Keratinocyte (primary cell): Measurements from ENCODE around the gene ACYP1. TPM values are rescaled to one million over a fixed set of nuclear protein-coding genes. Genes with fewer than 3 reads are reported as not detected.

Source experiments
- DNase-seq: peaks from one replicate; pipeline ENCODE4 v3.0.0-alpha.2; 2011; ENCODE audit warnings: low read depth, missing footprints, low spot score
- FAIRE-seq: peaks from 2 replicates; lab custom pipeline; 2011; peaks lifted over from hg19 to GRCh38; lab: Jason Lieb, UNC
- H2AFZ ChIP-seq: 2 replicates; pipeline ENCODE4 v1.6.0; 2012; ENCODE audit warnings: low read length, control low read depth, inconsistent platforms; ENCODE audit not compliant: control insufficient read depth
- H3K27ac ChIP-seq: 2 replicates; pipeline ENCODE4 v1.5.1; 2011; ENCODE audit warnings: low read length; ENCODE audit not compliant: control insufficient read depth, insufficient read depth
- H3K27me3 ChIP-seq: 3 replicates; pipeline ENCODE4 v1.6.0; 2011; ENCODE audit warnings: low read length; ENCODE audit not compliant: control insufficient read depth, insufficient read depth; ENCODE audit errors: extremely low read depth
- H3K36me3 ChIP-seq, 2 experiments: 2 replicates in 1 of 2; 3 replicates in 1 of 2; pipeline ENCODE4 v1.5.1; 2011; ENCODE audit warnings: low read length in 2 of 2, mild to moderate bottlenecking in 1 of 2; ENCODE audit not compliant: control insufficient read depth in 2 of 2, insufficient read depth in 2 of 2; ENCODE audit errors: extremely low read depth in 1 of 2
- H3K4me1 ChIP-seq: 3 replicates; pipeline ENCODE4 v1.5.1; 2011; ENCODE audit warnings: low read length; ENCODE audit not compliant: control insufficient read depth, insufficient read depth; ENCODE audit errors: extremely low read depth
- H3K4me2 ChIP-seq: 3 replicates; pipeline ENCODE4 v1.6.0; 2011; ENCODE audit warnings: low read depth, low read length; ENCODE audit not compliant: control insufficient read depth, insufficient read depth; ENCODE audit errors: extremely low read depth
- H3K4me3 ChIP-seq, 3 experiments: fragments of 200-600 bp in 1 of 3; sonication (generic) in 1 of 3; 2 replicates in 2 of 3; 3 replicates in 1 of 3; pipeline ENCODE4 v1.5.1; 2011 to 2016; ENCODE audit warnings: low read length in 3 of 3, mild to moderate bottlenecking in 3 of 3, control low read depth in 2 of 3, inconsistent platforms in 1 of 3, low read depth in 1 of 3, mixed read lengths in 1 of 3, mixed run types in 1 of 3, moderate library complexity in 1 of 3; ENCODE audit not compliant: control insufficient read depth in 2 of 3, insufficient read depth in 2 of 3; ENCODE audit errors: extremely low read depth in 1 of 3
- H3K79me2 ChIP-seq: 2 replicates; pipeline ENCODE4 v1.6.0; 2012; ENCODE audit warnings: low read length; ENCODE audit not compliant: control insufficient read depth, insufficient read depth
- H3K9ac ChIP-seq: 3 replicates; pipeline ENCODE4 v1.6.0; 2011; ENCODE audit warnings: low read length; ENCODE audit not compliant: control insufficient read depth, insufficient read depth; ENCODE audit errors: extremely low read depth
- H3K9me1 ChIP-seq: 3 replicates; pipeline ENCODE4 v1.6.0; 2011; ENCODE audit warnings: low read length; ENCODE audit not compliant: control insufficient read depth, insufficient read depth; ENCODE audit errors: extremely low read depth
- H3K9me3 ChIP-seq: 2 replicates; pipeline ENCODE4 v1.5.1; 2012; ENCODE audit warnings: low read depth, low read length; ENCODE audit not compliant: control insufficient read depth
- H4K20me1 ChIP-seq: 3 replicates; pipeline ENCODE4 v1.6.0; 2011; ENCODE audit warnings: low read length; ENCODE audit not compliant: control insufficient read depth, insufficient read depth; ENCODE audit errors: extremely low read depth
- EZH2 ChIP-seq: IDR thresholded peaks from one replicate; pipeline ENCODE4 v1.6.1; 2012; ENCODE audit warnings: inconsistent platforms, mild to moderate bottlenecking, low read length, moderate library complexity
- dilution Hi-C: fragments of 300-500 bp; cut with MboI; formaldehyde crosslinking; loops from one replicate; pipeline ENCODE4 v1.7.0; 2020; ENCODE audit warnings: low sequenced_read_pairs; ENCODE audit not compliant: extremely low pct_ligation_motif_present
- polyA plus RNA-seq, 5 experiments: library from polyadenylated mRNA; depleted of rRNA in 3 of 5; stranded (reverse) in 3 of 5; stranded (forward) in 1 of 5; unstranded in 1 of 5; fragments of >200 nt; gene quantifications; 1 replicate in 1 of 5; 2 replicates in 3 of 5; 3 replicates in 1 of 5; pipeline versions ENCODE4 v1.2.1 to v1.2.3, GENCODE V29; 2011 to 2012; ENCODE audit warnings: missing spikeins in 2 of 5, low read depth in 1 of 5, low replicate concordance in 1 of 5
- TF ChIP-seq, protein P1 (sequence below), 3 experiments: IDR thresholded peaks in 1 of 3; conservative IDR thresholded peaks in 1 of 3; optimal IDR thresholded peaks in 1 of 3; 2 replicates in 2 of 3; 3 replicates in 1 of 3; pipeline versions ENCODE3 to v1.5.1; 2011; ENCODE audit warnings: low read length in 3 of 3, mild to moderate bottlenecking in 3 of 3, moderate library complexity in 2 of 3, control low read depth in 1 of 3, inconsistent platforms in 1 of 3; ENCODE audit not compliant: insufficient read depth in 2 of 3; ENCODE audit errors: extremely low read depth in 1 of 3

The ACYP1 gene
- polyA plus RNA-seq, 1 donor (not counting 4 experiments of a cell fraction or from before 2014, with no cell fraction given) = 32.9 TPM

DNA sequence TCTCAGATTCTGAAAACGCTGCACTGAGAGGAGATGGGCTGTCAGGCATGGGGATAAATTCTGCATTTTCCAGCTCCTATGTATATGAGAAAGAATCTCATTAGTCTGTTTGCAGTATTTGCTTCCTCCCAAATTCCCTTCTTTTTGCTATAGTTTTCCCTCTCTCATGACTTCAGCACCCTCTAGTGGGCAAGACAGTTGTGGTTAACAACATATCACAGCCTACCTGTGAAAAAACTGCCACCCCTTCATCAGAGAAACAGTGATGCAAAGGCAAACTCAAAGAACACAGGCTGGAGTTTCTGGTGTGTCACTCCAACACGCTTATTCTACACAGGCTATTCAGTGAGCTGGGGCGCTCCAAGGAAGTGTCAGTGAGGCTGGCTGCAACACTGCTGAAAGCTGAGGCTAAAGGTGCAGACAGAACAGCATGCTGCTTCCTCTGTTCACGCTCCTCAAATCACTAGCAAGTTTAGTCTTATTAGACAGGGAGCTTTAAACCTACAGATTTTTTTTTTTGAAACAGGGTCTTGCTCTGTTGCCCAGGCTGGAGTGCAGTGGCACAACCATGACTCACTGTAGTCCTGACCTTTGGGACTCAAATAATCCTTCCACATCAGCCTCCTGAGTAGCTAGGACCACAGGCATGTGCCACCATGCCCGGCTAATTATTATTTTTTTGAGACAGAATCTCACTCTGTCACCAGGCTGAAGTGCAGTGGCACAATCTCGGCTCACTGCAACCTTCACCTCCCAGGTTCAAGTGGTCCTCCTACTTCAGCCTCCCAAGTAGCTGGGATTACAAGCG is 24.9 kb upstream of the ACYP1 start:
- Histone ChIP-seq H2AFZ (no peak overlapping the region), H3K9ac (no peak overlapping the region), H3K4me2 (no peak overlapping the region), H3K79me2 (no peaks in the 10 kb centered on the region), H3K4me3 (no peak overlapping the region), H3K9me3 (no peaks in the 10 kb centered on the region), H3K27me3 (no peaks in the 10 kb centered on the region), H3K27ac (no peak overlapping the region), H4K20me1 (no peaks in the 10 kb centered on the region), H3K4me1 (no peaks in the 10 kb centered on the region), H3K9me1 (no peaks in the 10 kb centered on the region), H3K36me3 (peaks cover 17 to 19% of the 10 kb centered on the region in 2 experiments)
- TF ChIP-seq, protein P1, sequence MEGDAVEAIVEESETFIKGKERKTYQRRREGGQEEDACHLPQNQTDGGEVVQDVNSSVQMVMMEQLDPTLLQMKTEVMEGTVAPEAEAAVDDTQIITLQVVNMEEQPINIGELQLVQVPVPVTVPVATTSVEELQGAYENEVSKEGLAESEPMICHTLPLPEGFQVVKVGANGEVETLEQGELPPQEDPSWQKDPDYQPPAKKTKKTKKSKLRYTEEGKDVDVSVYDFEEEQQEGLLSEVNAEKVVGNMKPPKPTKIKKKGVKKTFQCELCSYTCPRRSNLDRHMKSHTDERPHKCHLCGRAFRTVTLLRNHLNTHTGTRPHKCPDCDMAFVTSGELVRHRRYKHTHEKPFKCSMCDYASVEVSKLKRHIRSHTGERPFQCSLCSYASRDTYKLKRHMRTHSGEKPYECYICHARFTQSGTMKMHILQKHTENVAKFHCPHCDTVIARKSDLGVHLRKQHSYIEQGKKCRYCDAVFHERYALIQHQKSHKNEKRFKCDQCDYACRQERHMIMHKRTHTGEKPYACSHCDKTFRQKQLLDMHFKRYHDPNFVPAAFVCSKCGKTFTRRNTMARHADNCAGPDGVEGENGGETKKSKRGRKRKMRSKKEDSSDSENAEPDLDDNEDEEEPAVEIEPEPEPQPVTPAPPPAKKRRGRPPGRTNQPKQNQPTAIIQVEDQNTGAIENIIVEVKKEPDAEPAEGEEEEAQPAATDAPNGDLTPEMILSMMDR (optimal IDR thresholded peaks at IDR 0.05 in 1 of 3, IDR thresholded peaks at IDR 0.05 in 1 of 3, conservative IDR thresholded peaks at IDR 0.05 in 1 of 3; ENCODE audit: extremely low read depth in 1 of 3, insufficient read depth in 2 of 3, low read length in 3 of 3) = peak; percentile 60 to 83 (median 73)
- TF ChIP-seq EZH2 = no peak
- FAIRE-seq (peak; percentile 80), DNase-seq (no peak)
- dilution Hi-C loops = no loop called here

DNA sequence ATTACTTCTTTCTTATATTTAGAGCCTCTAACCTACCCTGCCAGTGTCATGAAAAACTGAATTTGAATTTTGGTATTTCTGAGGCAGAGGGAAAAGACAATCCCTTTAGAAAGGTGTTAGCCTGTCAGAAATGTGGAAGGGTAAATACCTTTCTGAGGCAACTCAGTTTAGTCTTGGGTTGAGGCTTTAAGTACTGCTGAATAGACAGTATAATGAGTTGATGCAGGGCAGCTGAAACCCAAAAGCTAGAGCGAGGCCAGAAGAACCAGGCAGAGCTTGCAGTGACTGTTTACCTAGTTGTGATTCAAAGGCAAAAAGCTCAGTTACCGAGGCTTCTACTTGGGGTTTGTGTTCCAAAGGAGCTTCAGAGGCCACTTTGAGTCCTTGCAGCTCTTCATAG is 24.3 kb upstream of the ACYP1 start:
- H3K27ac ChIP-seq = no peak overlapping the region
- no peaks in the 10 kb centered on the region for H3K4me1 ChIP-seq
- H3K27me3 ChIP-seq = no peaks in the 10 kb centered on the region
- H3K4me2 ChIP-seq = no peak overlapping the region
- peaks cover 19 to 20% of the 10 kb centered on the region in 2 experiments for H3K36me3 ChIP-seq
- dilution Hi-C loops = no loop called here
- DNase-seq = no peak
- no peaks in the 10 kb centered on the region for H4K20me1 ChIP-seq
- no peak overlapping the region for H3K9ac ChIP-seq
- no peak overlapping the region for H2AFZ ChIP-seq
- no peak for TF ChIP-seq EZH2
- TF ChIP-seq, protein P1 (optimal IDR thresholded peaks at IDR 0.05 in 1 of 3, IDR thresholded peaks at IDR 0.05 in 1 of 3, conservative IDR thresholded peaks at IDR 0.05 in 1 of 3; ENCODE audit: extremely low read depth in 1 of 3, insufficient read depth in 2 of 3, low read length in 3 of 3) = no peak
- no peaks in the 10 kb centered on the region for H3K79me2 ChIP-seq
- no peak overlapping the region for H3K4me3 ChIP-seq
- no peaks in the 10 kb centered on the region for H3K9me1 ChIP-seq
- no peak for FAIRE-seq
- H3K9me3 ChIP-seq = no peaks in the 10 kb centered on the region
